Panc1 (cell line): Measurements from ENCODE around the gene PRKD1. TPM values are rescaled to one million over a fixed set of nuclear protein-coding genes. Genes with fewer than 3 reads are reported as not detected.

ENCODE experiments used
- ATAC-seq: fragments of 200-7000 bp; cut with Tn5 transposase; 2 replicates; pipeline ENCODE4 v1.9.1; 2020; ENCODE audit warnings: mild to moderate bottlenecking, moderate library complexity
- BruUV-seq: library from RNA; stranded (reverse); fragments of 400-500 nt; replicated peaks from 2 replicates; lab custom pipeline; 2021; lab: Mats Ljungman, UMichigan
- CTCF ChIA-PET: fragments of 300-600 bp; sonication (Branson Sonifier 250); formaldehyde crosslinking; loops from one replicate; lab custom pipeline; 2022; ENCODE audit warnings: antibody characterized with exemption; lab: Charles Lee
- POLR2A ChIA-PET: fragments of 300-600 bp; sonication (Branson Sonifier 250); formaldehyde crosslinking; loops from one replicate; lab custom pipeline; 2022; ENCODE audit warnings: antibody characterized with exemption; lab: Charles Lee
- DNase-seq: peaks from one replicate; pipeline ENCODE4 v3.0.0-alpha.2; 2010; ENCODE audit warnings: low read depth, low spot score
- H3K27ac ChIP-seq: 2 replicates; pipeline ENCODE4 v1.5.1; 2011; ENCODE audit warnings: mild to moderate bottlenecking, low read length, inconsistent platforms
- H3K27me3 ChIP-seq: fragments of 200-500 bp; sonication (Bioruptor generic); 2 replicates; pipeline ENCODE4 v1.6.0; 2014; ENCODE audit warnings: low read length, inconsistent platforms; ENCODE audit not compliant: control insufficient read depth, insufficient read depth
- H3K36me3 ChIP-seq: fragments of 200-500 bp; sonication (Bioruptor generic); 2 replicates; pipeline ENCODE4 v1.5.1; 2014; ENCODE audit warnings: inconsistent platforms, mild to moderate bottlenecking, low read length, moderate library complexity; ENCODE audit not compliant: control insufficient read depth, insufficient read depth
- H3K4me1 ChIP-seq: 2 replicates; pipeline ENCODE4 v1.5.1; 2011; ENCODE audit warnings: inconsistent platforms, mild to moderate bottlenecking, low read length, moderate library complexity; ENCODE audit not compliant: control insufficient read depth, insufficient read depth
- H3K4me3 ChIP-seq, 2 experiments: 2 replicates each; pipeline ENCODE4 v1.5.1; 2011 to 2012; ENCODE audit warnings: low read depth in 2 of 2, low read length in 2 of 2, mild to moderate bottlenecking in 2 of 2, inconsistent platforms in 1 of 2, moderate library complexity in 1 of 2
- H3K9me3 ChIP-seq: fragments of 200-500 bp; sonication (Bioruptor generic); 2 replicates; pipeline ENCODE4 v1.5.1; 2014; ENCODE audit warnings: low read depth, mild to moderate bottlenecking, inconsistent platforms, low read length, moderate library complexity; ENCODE audit not compliant: control insufficient read depth, insufficient read depth
- POLR2AphosphoS5 ChIP-seq: IDR thresholded peaks from 2 replicates; pipeline ENCODE4 v1.6.1; 2012; ENCODE audit warnings: mild to moderate bottlenecking, low read depth, low read length, moderate library complexity
- SIN3A ChIP-seq: IDR thresholded peaks from 2 replicates; pipeline ENCODE4 v1.6.1; 2012; ENCODE audit warnings: low read depth, mild to moderate bottlenecking, low read length, moderate library complexity, borderline replicate concordance; ENCODE audit not compliant: insufficient read depth
- TCF7L2 ChIP-seq: IDR thresholded peaks from 2 replicates; pipeline ENCODE4 v1.6.1; 2011; ENCODE audit warnings: mild to moderate bottlenecking, low read depth, low read length, inconsistent platforms
- in situ Hi-C: cut with HindIII; loops from 2 replicates; pipeline ENCODE4 v1.10.0; 2016; ENCODE audit warnings: low sequenced_read_pairs, low pct_unique_long_range_greater_than_20kb
- intact Hi-C: fragments of 100-400 bp; cut with micrococcal nuclease; formaldehyde crosslinking; loops from one replicate; pipeline ENCODE4 v1.10.0; 2022; ENCODE audit not compliant: unreplicated experiment
- total RNA-seq: library from RNA; stranded (reverse); gene quantifications from one replicate; pipeline ENCODE4 v1.2.1, GENCODE V29; 2021; ENCODE audit not compliant: unreplicated experiment
- TF ChIP-seq, protein P1 (sequence below): fragments of 450-650 bp; IDR thresholded peaks from 2 replicates; pipeline ENCODE4 v1.5.1; 2017; ENCODE audit warnings: mild to moderate bottlenecking
- TF ChIP-seq, protein P2 (sequence below), 2 experiments: IDR thresholded peaks; 2 replicates each; pipeline ENCODE4 v1.6.1; 2011 to 2012; ENCODE audit warnings: low read depth in 2 of 2, control low read depth in 1 of 2, low read length in 1 of 2, mild to moderate bottlenecking in 1 of 2, moderate library complexity in 1 of 2; ENCODE audit not compliant: insufficient read depth in 1 of 2

PRKD1 gene
- total RNA-seq, 1 experiment from 2014 or later, result 8.2 TPM

DNA sequence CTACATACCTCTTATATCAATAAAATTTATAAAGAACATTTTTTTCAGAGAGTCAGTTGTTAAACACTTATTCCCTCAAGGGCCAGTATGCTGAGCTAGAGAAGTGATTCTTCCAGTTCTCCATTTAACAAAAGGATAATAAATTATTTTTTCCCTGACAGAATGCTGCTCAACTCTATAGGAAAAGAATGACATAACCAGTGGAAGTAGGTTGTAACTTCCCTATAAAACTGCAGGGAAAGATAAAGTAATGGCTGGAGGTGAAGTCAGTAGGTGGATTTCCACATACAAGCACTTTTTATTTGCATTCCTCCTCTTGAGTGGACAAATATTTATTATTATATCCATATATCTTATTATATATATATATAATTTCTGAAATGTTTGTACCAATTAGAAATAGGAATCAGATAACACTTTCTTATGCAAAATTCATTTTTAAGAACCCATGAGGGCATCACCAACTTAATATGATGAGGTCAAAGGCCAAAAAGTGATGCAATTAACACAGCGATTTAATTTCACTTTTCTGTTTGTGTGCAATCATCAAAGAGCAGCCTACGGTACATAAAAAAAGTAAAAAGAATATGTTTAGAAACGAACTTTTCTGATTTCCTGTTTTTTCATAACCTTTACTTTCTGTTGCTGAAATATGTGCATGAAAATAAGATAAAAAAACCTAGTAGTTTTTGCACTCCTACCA, 175.3 kb downstream of the PRKD1 start:
- no peaks in the 10 kb centered on the region for H3K27me3 ChIP-seq
- no peaks in the 10 kb centered on the region for H3K4me1 ChIP-seq
- no peak overlapping the region for H3K4me3 ChIP-seq
- ChIA-PET CTCF (no interaction called here), POLR2A (no interaction called here)
- no peak overlapping the region for H3K27ac ChIP-seq
- DNase-seq (no peak), ATAC-seq (no peak)
- in situ Hi-C loops, result no loop called here
- H3K9me3 ChIP-seq, result no peaks in the 10 kb centered on the region
- BruUV-seq, result no TSS peak
- intact Hi-C loops, result no loop called here
- no peaks in the 10 kb centered on the region for H3K36me3 ChIP-seq
- TF ChIP-seq, protein P1, sequence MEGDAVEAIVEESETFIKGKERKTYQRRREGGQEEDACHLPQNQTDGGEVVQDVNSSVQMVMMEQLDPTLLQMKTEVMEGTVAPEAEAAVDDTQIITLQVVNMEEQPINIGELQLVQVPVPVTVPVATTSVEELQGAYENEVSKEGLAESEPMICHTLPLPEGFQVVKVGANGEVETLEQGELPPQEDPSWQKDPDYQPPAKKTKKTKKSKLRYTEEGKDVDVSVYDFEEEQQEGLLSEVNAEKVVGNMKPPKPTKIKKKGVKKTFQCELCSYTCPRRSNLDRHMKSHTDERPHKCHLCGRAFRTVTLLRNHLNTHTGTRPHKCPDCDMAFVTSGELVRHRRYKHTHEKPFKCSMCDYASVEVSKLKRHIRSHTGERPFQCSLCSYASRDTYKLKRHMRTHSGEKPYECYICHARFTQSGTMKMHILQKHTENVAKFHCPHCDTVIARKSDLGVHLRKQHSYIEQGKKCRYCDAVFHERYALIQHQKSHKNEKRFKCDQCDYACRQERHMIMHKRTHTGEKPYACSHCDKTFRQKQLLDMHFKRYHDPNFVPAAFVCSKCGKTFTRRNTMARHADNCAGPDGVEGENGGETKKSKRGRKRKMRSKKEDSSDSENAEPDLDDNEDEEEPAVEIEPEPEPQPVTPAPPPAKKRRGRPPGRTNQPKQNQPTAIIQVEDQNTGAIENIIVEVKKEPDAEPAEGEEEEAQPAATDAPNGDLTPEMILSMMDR, result no peak
- TF ChIP-seq, protein P2, sequence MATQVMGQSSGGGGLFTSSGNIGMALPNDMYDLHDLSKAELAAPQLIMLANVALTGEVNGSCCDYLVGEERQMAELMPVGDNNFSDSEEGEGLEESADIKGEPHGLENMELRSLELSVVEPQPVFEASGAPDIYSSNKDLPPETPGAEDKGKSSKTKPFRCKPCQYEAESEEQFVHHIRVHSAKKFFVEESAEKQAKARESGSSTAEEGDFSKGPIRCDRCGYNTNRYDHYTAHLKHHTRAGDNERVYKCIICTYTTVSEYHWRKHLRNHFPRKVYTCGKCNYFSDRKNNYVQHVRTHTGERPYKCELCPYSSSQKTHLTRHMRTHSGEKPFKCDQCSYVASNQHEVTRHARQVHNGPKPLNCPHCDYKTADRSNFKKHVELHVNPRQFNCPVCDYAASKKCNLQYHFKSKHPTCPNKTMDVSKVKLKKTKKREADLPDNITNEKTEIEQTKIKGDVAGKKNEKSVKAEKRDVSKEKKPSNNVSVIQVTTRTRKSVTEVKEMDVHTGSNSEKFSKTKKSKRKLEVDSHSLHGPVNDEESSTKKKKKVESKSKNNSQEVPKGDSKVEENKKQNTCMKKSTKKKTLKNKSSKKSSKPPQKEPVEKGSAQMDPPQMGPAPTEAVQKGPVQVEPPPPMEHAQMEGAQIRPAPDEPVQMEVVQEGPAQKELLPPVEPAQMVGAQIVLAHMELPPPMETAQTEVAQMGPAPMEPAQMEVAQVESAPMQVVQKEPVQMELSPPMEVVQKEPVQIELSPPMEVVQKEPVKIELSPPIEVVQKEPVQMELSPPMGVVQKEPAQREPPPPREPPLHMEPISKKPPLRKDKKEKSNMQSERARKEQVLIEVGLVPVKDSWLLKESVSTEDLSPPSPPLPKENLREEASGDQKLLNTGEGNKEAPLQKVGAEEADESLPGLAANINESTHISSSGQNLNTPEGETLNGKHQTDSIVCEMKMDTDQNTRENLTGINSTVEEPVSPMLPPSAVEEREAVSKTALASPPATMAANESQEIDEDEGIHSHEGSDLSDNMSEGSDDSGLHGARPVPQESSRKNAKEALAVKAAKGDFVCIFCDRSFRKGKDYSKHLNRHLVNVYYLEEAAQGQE (IDR thresholded peaks at IDR 0.05; ENCODE audit: insufficient read depth in 1 of 2, low read depth in 2 of 2, low read length in 1 of 2), result no peak
- TF ChIP-seq POLR2AphosphoS5 (no peak), TCF7L2 (no peak), SIN3A (no peak)

DNA sequence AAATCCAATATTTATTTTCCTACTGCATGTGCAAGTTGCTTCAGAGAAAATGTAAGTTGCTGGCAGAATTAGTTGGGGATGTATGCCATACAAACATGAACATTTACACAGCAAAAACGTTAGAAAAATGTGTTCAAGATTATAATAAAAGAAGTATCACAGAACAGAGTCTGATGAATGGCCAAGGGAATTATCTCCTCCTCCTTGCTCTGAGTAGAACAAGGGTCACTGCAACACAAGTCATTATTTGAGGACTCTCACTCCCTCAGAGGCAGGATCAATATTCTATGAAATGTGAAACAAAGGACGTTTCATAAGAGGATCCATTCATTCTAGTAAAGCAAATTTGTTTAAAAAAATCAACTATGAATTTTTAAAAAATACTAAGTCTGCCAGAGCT, 177.8 kb downstream of the PRKD1 start:
- Histone ChIP-seq H3K4me1 (no peaks in the 10 kb centered on the region), H3K4me3 (no peak overlapping the region), H3K9me3 (no peaks in the 10 kb centered on the region), H3K36me3 (no peaks in the 10 kb centered on the region), H3K27ac (no peak overlapping the region), H3K27me3 (no peaks in the 10 kb centered on the region)
- ChIA-PET POLR2A (no interaction called here), CTCF (no interaction called here)
- intact Hi-C loops (no loop called here), in situ Hi-C loops (no loop called here)
- ATAC-seq (no peak), DNase-seq (no peak)
- BruUV-seq, result no TSS peak
- no peak for TF ChIP-seq POLR2AphosphoS5
- TF ChIP-seq SIN3A, result no peak
- TF ChIP-seq, protein P2 (IDR thresholded peaks at IDR 0.05; ENCODE audit: insufficient read depth in 1 of 2, low read depth in 2 of 2, low read length in 1 of 2), result no peak
- TF ChIP-seq, protein P1, result no peak
- no peak for TF ChIP-seq TCF7L2
